ENCODE measurements around the gene ACAP2.

ACAP2 gene

DNA sequence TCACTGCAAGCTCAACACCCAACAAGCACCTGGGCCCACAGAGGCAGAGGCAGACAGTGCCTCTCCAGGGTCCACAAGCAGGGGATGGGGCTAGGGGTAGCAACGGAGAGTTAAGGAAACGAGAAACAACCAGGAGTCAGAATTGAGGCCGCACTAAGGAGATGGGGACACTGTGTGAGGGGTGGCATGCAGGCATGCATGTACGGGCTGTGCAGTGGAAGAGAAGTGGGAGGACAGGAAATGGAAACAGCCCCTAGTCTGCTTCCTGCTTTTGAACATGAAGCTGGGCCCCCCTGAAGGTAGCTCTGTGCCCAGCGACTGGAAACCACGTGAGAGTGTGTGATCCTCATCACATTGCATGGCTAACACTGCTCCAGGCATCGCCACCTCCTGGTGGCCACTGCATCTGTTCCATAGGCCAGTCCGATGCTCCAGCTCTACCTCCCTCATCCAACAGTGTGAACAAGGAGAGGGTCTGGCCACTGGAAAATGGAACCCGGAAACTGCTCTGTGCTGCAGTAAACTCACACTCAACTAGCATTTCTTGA lies 215.8 kb downstream of the ACAP2 start:
- TF ChIP-seq, protein P1, sequence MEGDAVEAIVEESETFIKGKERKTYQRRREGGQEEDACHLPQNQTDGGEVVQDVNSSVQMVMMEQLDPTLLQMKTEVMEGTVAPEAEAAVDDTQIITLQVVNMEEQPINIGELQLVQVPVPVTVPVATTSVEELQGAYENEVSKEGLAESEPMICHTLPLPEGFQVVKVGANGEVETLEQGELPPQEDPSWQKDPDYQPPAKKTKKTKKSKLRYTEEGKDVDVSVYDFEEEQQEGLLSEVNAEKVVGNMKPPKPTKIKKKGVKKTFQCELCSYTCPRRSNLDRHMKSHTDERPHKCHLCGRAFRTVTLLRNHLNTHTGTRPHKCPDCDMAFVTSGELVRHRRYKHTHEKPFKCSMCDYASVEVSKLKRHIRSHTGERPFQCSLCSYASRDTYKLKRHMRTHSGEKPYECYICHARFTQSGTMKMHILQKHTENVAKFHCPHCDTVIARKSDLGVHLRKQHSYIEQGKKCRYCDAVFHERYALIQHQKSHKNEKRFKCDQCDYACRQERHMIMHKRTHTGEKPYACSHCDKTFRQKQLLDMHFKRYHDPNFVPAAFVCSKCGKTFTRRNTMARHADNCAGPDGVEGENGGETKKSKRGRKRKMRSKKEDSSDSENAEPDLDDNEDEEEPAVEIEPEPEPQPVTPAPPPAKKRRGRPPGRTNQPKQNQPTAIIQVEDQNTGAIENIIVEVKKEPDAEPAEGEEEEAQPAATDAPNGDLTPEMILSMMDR (IDR thresholded peaks at IDR 0.05; ENCODE audit: insufficient read depth, low read depth, low read length, missing control alignments), result peak; percentile 32
- no peak for DNase-seq (ENCODE audit: low read depth)
- no peak overlapping the region for H3K4me3 ChIP-seq (ENCODE audit: low read length)

DNA sequence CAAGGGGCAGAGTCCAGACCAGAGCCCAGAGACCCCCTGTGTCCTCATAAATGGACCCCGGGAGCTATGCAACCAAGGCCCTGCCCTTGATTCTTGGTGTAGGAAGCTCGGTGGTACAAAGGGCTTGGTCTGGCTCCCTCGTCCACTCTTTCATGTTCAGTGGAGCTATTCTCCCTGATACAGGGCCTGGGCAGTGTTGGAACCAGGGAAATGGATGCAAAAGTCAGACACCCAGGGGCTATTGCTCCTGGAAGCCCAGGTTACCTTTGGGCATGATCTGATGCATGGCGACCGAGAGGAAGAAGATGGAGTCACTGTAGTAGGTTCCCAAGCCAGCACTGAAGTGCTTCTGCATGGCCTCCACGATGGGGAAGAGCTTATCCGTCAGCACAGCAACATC lies 216.4 kb downstream of the ACAP2 start:
- H3K4me3 ChIP-seq (ENCODE audit: low read length), result no peak overlapping the region
- TF ChIP-seq, protein P1 (IDR thresholded peaks at IDR 0.05; ENCODE audit: insufficient read depth, low read depth, low read length, missing control alignments), result no peak
- no peak for DNase-seq (ENCODE audit: low read depth)

DNA sequence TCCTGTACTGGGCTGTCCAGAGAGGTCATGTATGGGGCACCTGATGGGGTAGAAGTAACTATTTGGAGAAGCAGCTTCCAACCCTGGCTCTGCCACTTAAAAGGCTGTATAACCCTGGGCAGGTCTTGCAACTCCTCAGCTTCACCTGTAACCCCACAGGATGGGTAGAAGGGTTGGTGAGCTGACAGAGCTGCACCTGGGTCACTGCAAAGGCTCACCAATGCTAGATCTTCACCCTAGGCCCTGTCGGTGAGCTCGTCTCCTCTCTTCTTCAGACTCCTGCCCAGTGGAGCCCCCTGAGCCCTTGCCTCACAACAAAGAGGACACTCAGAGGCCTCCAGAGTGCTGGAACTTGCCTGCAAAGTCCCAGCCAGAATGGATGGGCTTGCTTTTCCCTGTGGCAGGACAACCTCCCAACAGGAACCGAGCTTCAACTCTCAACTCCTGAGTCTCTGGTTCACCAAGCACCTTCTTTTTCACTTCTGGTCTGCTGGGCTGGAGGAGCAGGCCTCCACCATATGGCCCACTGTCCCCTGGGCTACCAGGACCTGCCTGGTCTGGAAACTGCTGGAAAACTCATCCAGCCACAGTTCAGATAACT lies 217.7 kb downstream of the ACAP2 start:
- no peak overlapping the region for H3K4me3 ChIP-seq (ENCODE audit: low read length)
- TF ChIP-seq, protein P1 (IDR thresholded peaks at IDR 0.05; ENCODE audit: insufficient read depth, low read depth, low read length, missing control alignments), result no peak
- no peak for DNase-seq (ENCODE audit: low read depth)

All from epithelial cell of esophagus (primary cell).